HL-60/S4 treated with retinoic acid at 250 ng/mL for 4 days and 3 days (cell line): ENCODE results near the gene KLC1.

Experiments used
- in situ Hi-C: fragments of 300-500 bp; cut with MboI; formaldehyde crosslinking; loops from 2 replicates; pipeline ENCODE4 v1.7.0; 2022; ENCODE audit warnings: low sequenced_read_pairs

Gene KLC1

GRCh38 chr14:103732868-103733620, 104.0 kb downstream of the KLC1 start:
- in situ Hi-C loops: no loop called here

- in situ Hi-C loops: no loop called here
These were observed 104.6 kb downstream of the KLC1 start for GRCh38 chr14:103733651-103734050.

- in situ Hi-C loops: no loop called here
These were observed 105.3 kb downstream of the KLC1 start for GRCh38 chr14:103734081-103734888.

- in situ Hi-C loops: no loop called here
These were observed 106.0 kb downstream of the KLC1 start for GRCh38 chr14:103735022-103735421.

GRCh38 chr14:103735439-103735814, 106.4 kb downstream of the KLC1 start:
- in situ Hi-C loops: no loop called here

GRCh38 chr14:103735815-103736545, 107.0 kb downstream of the KLC1 start:
- in situ Hi-C loops: no loop called here

- in situ Hi-C loops: no loop called here
These were observed 107.8 kb downstream of the KLC1 start for GRCh38 chr14:103736546-103737431.

GRCh38 chr14:103737432-103738045, 108.5 kb downstream of the KLC1 start:
- in situ Hi-C loops: no loop called here

GRCh38 chr14:103738166-103738565, 109.2 kb downstream of the KLC1 start:
- in situ Hi-C loops: no loop called here

GRCh38 chr14:103738701-103739451, 109.9 kb downstream of the KLC1 start:
- in situ Hi-C loops: no loop called here

- in situ Hi-C loops: no loop called here
These were observed 110.4 kb downstream of the KLC1 start for GRCh38 chr14:103739466-103739792.

GRCh38 chr14:103739793-103740501, 110.9 kb downstream of the KLC1 start:
- in situ Hi-C loops: no loop called here

GRCh38 chr14:103740991-103741689, 112.1 kb downstream of the KLC1 start:
- in situ Hi-C loops: no loop called here

GRCh38 chr14:103741876-103742275, 112.9 kb downstream of the KLC1 start:
- in situ Hi-C loops: no loop called here

GRCh38 chr14:103742499-103743255, 113.7 kb downstream of the KLC1 start:
- in situ Hi-C loops: no loop called here

GRCh38 chr14:103743691-103744090, 114.7 kb downstream of the KLC1 start:
- in situ Hi-C loops: no loop called here

- in situ Hi-C loops: no loop called here
These were observed 115.8 kb downstream of the KLC1 start for GRCh38 chr14:103744621-103745395.
